AG04449 (cell line): Measurements from ENCODE around the gene NDUFA8.

ENCODE experiments used
- CTCF ChIA-PET: fragments of 350-600 bp; formaldehyde crosslinking; extraction: SDS; loops from one replicate; lab custom pipeline; 2021; ENCODE audit warnings: antibody characterized with exemption; lab: Yijun Ruan, JAX
- POLR2A ChIA-PET: fragments of 400-600, 350-600 bp; formaldehyde crosslinking; extraction: SDS; loops from one replicate; lab custom pipeline; 2020; ENCODE audit warnings: antibody characterized with exemption, inconsistent platforms; lab: Yijun Ruan, JAX
- DNase-seq: peaks from one replicate; pipeline ENCODE4 v3.0.0-alpha.2; 2010; ENCODE audit warnings: low read depth, low spot score
- H3K4me3 ChIP-seq: 2 replicates; pipeline ENCODE4 v1.5.1; 2011; ENCODE audit warnings: low read depth, mild to moderate bottlenecking, control low read depth, low read length
- TF ChIP-seq, protein P1 (sequence below): IDR thresholded peaks from one replicate; pipeline ENCODE4 v1.5.1; 2011; ENCODE audit warnings: mild to moderate bottlenecking, moderate library complexity, low read length, control low read depth, inconsistent platforms; ENCODE audit not compliant: insufficient read depth; ENCODE audit errors: missing control alignments

NDUFA8 gene

DNA sequence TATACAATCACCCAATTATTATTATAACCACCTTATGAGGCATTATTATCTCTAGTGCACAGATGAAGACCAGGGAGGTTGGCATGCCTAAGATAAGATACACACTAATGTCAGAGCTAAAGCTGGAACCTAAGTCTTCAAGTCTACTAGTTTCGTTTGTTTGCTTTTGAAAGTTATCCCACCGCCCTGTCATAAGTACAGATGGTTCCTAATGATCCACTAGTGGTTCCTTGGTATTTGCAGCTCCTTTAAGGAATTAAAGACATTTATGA is 14.1 kb downstream of the NDUFA8 start:
- no peak for DNase-seq
- TF ChIP-seq, protein P1, sequence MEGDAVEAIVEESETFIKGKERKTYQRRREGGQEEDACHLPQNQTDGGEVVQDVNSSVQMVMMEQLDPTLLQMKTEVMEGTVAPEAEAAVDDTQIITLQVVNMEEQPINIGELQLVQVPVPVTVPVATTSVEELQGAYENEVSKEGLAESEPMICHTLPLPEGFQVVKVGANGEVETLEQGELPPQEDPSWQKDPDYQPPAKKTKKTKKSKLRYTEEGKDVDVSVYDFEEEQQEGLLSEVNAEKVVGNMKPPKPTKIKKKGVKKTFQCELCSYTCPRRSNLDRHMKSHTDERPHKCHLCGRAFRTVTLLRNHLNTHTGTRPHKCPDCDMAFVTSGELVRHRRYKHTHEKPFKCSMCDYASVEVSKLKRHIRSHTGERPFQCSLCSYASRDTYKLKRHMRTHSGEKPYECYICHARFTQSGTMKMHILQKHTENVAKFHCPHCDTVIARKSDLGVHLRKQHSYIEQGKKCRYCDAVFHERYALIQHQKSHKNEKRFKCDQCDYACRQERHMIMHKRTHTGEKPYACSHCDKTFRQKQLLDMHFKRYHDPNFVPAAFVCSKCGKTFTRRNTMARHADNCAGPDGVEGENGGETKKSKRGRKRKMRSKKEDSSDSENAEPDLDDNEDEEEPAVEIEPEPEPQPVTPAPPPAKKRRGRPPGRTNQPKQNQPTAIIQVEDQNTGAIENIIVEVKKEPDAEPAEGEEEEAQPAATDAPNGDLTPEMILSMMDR, result no peak
- ChIA-PET CTCF (interaction anchor here (0.6 to 6.3 kb wide), 7 partner anchors 10 to 204 kb away, joined by 3 to 66 read pairs (median 3); partner anchors contain the start of genes MORN5 and NDUFA8), POLR2A (interaction anchor here (0.9 kb wide), 1 partner anchor 18 kb away, joined by 4 read pairs; no protein-coding TSS in a partner anchor)
- H3K4me3 ChIP-seq, result no peak overlapping the region

DNA sequence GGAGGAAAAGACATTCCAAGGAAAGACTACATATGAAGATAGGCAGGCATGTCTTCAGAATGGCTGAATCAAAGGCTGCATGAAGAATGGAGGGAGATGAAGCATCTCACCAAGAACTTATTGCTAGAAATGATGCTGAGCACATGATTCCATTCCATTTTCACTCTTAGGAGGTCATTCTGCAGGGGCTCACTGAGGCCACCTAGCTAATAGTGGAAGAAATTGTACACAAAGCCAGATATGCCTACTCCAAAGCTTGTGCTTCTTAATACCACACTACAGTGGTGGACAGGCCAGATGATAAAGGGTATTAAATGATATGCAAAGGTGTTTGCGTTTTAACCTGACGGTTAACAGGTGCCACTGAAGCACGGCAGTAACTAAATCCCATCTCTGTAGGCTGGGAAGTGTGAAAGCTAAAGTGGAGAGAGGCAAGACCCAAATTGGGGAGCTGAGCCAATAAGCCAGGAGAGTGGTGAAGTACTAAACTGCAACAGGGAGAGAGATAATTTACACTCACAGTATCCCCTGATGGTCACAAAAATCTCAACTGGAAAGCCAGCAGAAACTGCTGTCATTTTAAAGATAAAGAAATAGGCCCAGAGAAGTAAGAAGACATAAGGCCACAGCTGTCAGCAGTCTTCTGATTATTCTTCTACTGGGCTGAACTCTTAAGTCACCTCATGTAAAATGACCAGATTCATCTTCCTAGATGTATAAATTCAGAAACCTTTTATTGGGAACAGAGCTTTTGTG is 14.6 kb downstream of the NDUFA8 start:
- H3K4me3 ChIP-seq, result no peak overlapping the region
- POLR2A ChIA-PET, result interaction anchor here (0.9 kb wide), 1 partner anchor 17 kb away, joined by 4 read pairs; no protein-coding TSS in a partner anchor
- DNase-seq, result no peak
- TF ChIP-seq, protein P1, result peak; percentile 37
- CTCF ChIA-PET, result interaction anchor here (0.6 to 6.3 kb wide), 12 partner anchors 9 to 319 kb away, joined by 3 to 66 read pairs (median 3); partner anchors contain the start of genes MORN5 and NDUFA8

DNA sequence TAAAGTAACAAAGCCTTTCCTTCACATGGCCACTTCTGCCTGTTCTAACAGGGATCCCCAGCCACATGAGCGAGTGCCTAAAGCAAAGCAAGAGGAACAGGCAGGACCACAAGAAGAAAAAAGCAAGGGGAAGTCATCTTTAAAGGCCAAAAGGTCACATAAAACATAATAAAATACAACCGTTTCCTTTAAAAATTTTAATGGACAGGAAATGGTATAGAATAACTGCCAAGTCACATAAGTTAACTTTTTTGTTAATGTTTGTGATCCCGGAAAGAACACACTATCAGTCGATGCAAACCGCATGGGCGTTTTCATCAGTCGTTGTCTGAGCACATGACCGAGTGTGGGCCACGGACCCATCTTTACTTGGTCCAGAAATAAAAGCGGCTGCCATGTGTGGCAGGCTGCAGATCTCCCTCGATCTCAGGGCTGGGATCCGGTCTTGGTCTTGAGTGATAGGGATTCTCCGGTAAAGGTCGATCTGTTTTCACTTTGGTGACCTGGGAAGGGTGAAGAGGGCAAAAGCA is 15.6 kb downstream of the NDUFA8 start:
- POLR2A ChIA-PET, result no interaction called here
- no peak for DNase-seq
- no peak overlapping the region for H3K4me3 ChIP-seq
- TF ChIP-seq, protein P1, result no peak
- CTCF ChIA-PET, result interaction anchor here (0.8 to 6.3 kb wide), 9 partner anchors 8 to 320 kb away, joined by 3 to 66 read pairs (median 3); partner anchors contain the start of genes MORN5 and NDUFA8

DNA sequence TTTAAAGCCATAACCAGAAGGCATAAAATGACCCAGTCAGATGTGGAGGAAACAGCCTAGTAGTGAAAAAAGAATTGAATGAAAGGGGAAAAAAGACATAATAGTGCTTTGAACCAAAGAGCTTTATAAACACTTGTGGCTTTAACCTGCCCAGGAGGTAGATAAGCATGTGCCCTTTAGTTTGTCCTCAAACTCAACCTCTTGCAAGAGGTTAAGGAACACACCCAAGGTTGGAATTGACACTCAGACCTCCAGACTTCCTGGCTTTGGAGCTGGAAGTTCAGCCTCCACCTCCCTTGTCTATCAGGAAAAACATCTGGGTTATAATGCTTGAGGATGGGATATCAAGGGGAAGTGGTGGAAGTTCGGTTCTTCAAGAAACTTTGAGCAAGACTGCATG is 16.3 kb downstream of the NDUFA8 start:
- CTCF ChIA-PET, result interaction anchor here (1.1 to 6.3 kb wide), 5 partner anchors 8 to 210 kb away, joined by 3 to 66 read pairs (median 3); partner anchors contain the start of genes MORN5 and NDUFA8
- POLR2A ChIA-PET, result no interaction called here

DNA sequence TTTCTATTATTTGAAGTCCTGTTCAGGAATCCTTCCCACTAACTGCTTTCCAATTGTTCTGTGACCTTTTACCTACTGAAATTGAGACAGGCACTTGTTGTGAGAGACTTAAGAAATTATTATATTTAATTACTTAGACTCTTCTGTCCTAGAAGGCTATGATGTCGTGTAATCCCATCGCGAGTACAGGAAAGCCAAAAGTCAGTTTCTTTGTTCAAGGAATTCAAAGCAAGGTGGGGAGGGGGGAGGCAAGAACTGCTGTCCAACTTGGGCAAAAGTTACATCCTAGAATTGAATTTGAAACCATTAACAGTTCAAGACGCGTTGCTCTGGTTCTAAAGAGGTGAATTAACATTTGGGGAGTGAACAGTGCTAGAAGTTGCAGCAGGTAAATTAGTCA is 17.9 kb downstream of the NDUFA8 start:
- POLR2A ChIA-PET, result no interaction called here
- TF ChIP-seq, protein P1, result no peak
- H3K4me3 ChIP-seq, result no peak overlapping the region
- DNase-seq, result no peak
- CTCF ChIA-PET, result interaction anchor here (1.4 to 6.3 kb wide), 2 partner anchors 15 to 16 kb away, joined by 7 to 66 read pairs; partner anchors contain the start of genes MORN5 and NDUFA8

More for the DNA sequence above, 16.3 kb downstream of the NDUFA8 start:
- no peak for DNase-seq
- H3K4me3 ChIP-seq, result no peak overlapping the region
- TF ChIP-seq, protein P1, result no peak

DNA sequence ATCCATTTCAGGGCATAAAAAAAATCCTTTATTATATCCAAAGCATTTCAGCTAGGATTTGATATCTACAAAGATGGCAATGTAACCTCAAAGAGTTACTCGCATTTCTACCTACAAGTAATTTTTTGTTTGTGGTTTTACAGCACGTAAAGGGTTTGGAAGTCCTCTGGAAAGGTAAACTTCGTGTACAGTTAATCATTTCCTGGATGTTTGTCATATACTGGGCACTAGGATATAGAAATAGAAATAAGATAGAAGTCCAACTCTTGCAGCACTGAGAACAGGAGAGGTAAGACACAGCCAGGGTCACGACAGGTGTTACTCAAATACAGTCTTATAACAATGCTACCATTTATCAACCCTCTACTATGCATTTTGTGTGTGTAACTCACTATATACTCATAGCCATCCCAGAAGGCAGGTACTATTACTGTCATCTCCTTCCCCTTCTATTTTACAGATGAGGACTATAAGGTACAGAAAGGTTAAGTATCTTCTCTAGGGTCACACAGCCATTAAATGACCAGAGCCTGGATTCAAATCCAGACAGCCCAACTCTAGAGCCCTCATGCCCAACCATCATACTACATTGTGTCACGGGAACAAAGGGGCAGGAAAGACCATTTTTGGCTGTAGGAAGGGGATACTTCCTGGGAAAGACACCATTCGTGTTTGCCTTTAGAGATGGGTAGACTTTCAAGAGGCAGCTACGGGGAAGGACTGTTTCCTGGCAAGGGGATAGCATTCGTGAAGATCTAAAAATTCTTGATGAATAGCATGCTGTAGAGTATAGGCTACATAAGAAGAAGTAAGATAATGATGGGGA is 19.0 kb downstream of the NDUFA8 start:
- no peak for DNase-seq
- TF ChIP-seq, protein P1, result no peak
- no peak overlapping the region for H3K4me3 ChIP-seq
- POLR2A ChIA-PET, result no interaction called here
- CTCF ChIA-PET, result interaction anchor here (10.2 kb wide), 1 partner anchor 17 kb away, joined by 122 read pairs; no protein-coding TSS in a partner anchor
